ENCODE results near the gene CYP26B1. TPM values are rescaled to one million over a fixed set of nuclear protein-coding genes. Genes with fewer than 3 reads are reported as not detected.

Gene CYP26B1
- polyA plus RNA-seq, 3 donors: not detected

- Histone ChIP-seq H3K4me1 (ENCODE audit: control insufficient read depth in 1 of 2, insufficient read depth in 2 of 2, low read length in 2 of 2) (no peaks in the 10 kb centered on the region), H3K4me3 (replicated peaks in 1 of 3; ENCODE audit: low read depth in 2 of 3, low read length in 3 of 3) (no peak overlapping the region), H4K20me1 (ENCODE audit: insufficient read depth, low read length) (no peaks in the 10 kb centered on the region), H3K9ac (ENCODE audit: insufficient read depth, low read length, poor library complexity, severe bottlenecking) (no peak overlapping the region), H3K36me3 (replicated peaks in 1 of 2; ENCODE audit: control insufficient read depth in 1 of 2, insufficient read depth in 2 of 2, low read length in 2 of 2) (no peaks in the 10 kb centered on the region), H3K27ac (ENCODE audit: low read depth in 1 of 2, low read length in 2 of 2) (no peak overlapping the region), H3K4me2 (replicated peaks; ENCODE audit: extremely low read depth, low read length, poor library complexity, severe bottlenecking) (no peak overlapping the region), H2AFZ (ENCODE audit: insufficient read depth, low read depth, low read length, poor library complexity, severe bottlenecking) (no peak overlapping the region), H3K79me2 (ENCODE audit: insufficient read depth, low read length) (no peaks in the 10 kb centered on the region), H3K9me3 (replicated peaks in 1 of 2; ENCODE audit: control insufficient read depth in 1 of 2, insufficient read depth in 1 of 2, low read length in 2 of 2) (peaks cover 0 to 42% of the 10 kb centered on the region in 2 donors), H3K27me3 (ENCODE audit: control insufficient read depth in 2 of 2, insufficient read depth in 2 of 2, low read length in 2 of 2) (no peaks in the 10 kb centered on the region)
- intact Hi-C loops (cut with micrococcal nuclease): no loop called here
- no peaks in the 10 kb centered on the region for H3K36me3 Mint-ChIP-seq
- no peak overlapping the region for H3K4me3 Mint-ChIP-seq
- H3K9me3 Mint-ChIP-seq: peaks cover 3 to 31% (median 15%) of the 10 kb centered on the region in 7 donors
- peaks cover 0 to 5% (median 1%) of the 10 kb centered on the region in 3 donors for H3K27me3 Mint-ChIP-seq (ENCODE audit: low read depth in 3 of 3)
- TF ChIP-seq CTCF (IDR thresholded peaks at IDR 0.05): no peak
- no peak for DNase-seq
- H3K27ac Mint-ChIP-seq: no peak overlapping the region
- H3K4me1 Mint-ChIP-seq: no peaks in the 10 kb centered on the region
- 92% methylated on average over 4 of the region's 6 CpGs for WGBS (ENCODE audit: insufficient coverage)
These were observed 63.1 kb downstream of the CYP26B1 start for GRCh38 chr2:72084584-72084976.

- Histone ChIP-seq H3K79me2 (ENCODE audit: insufficient read depth, low read length) (no peaks in the 10 kb centered on the region), H2AFZ (ENCODE audit: insufficient read depth, low read depth, low read length, poor library complexity, severe bottlenecking) (no peak overlapping the region), H3K4me2 (replicated peaks; ENCODE audit: extremely low read depth, low read length, poor library complexity, severe bottlenecking) (no peak overlapping the region), H4K20me1 (ENCODE audit: insufficient read depth, low read length) (no peaks in the 10 kb centered on the region), H3K9ac (ENCODE audit: insufficient read depth, low read length, poor library complexity, severe bottlenecking) (no peak overlapping the region), H3K27me3 (ENCODE audit: control insufficient read depth in 2 of 2, insufficient read depth in 2 of 2, low read length in 2 of 2) (no peaks in the 10 kb centered on the region), H3K36me3 (replicated peaks in 1 of 2; ENCODE audit: control insufficient read depth in 1 of 2, insufficient read depth in 2 of 2, low read length in 2 of 2) (no peaks in the 10 kb centered on the region), H3K4me1 (ENCODE audit: control insufficient read depth in 1 of 2, insufficient read depth in 2 of 2, low read length in 2 of 2) (no peaks in the 10 kb centered on the region), H3K27ac (ENCODE audit: low read depth in 1 of 2, low read length in 2 of 2) (no peak overlapping the region), H3K9me3 (replicated peaks in 1 of 2; ENCODE audit: control insufficient read depth in 1 of 2, insufficient read depth in 1 of 2, low read length in 2 of 2) (peaks cover 0 to 42% of the 10 kb centered on the region in 2 donors), H3K4me3 (replicated peaks in 1 of 3; ENCODE audit: low read depth in 2 of 3, low read length in 3 of 3) (no peak overlapping the region)
- no peak for TF ChIP-seq CTCF (IDR thresholded peaks at IDR 0.05)
- no peak for DNase-seq
- intact Hi-C loops (cut with micrococcal nuclease): no loop called here
- H3K4me3 Mint-ChIP-seq: no peak overlapping the region
- WGBS (ENCODE audit: insufficient coverage): 94% methylated on average over 18 of the region's 24 CpGs
- H3K4me1 Mint-ChIP-seq: no peaks in the 10 kb centered on the region
- peaks cover 0 to 5% (median 1%) of the 10 kb centered on the region in 3 donors for H3K27me3 Mint-ChIP-seq (ENCODE audit: low read depth in 3 of 3)
- H3K36me3 Mint-ChIP-seq: no peaks in the 10 kb centered on the region
- no peak overlapping the region for H3K27ac Mint-ChIP-seq
- peaks cover 3 to 26% (median 14%) of the 10 kb centered on the region in 7 donors for H3K9me3 Mint-ChIP-seq
These were observed 63.7 kb downstream of the CYP26B1 start for GRCh38 chr2:72083751-72084583.
